ENCODE data around the gene PITPNM3.
"Not testable (repeated sequence)": the region's sequence is repeated elsewhere in the genome, so short reads cannot be mapped to it uniquely, and the experiment has no call there.

The PITPNM3 gene

GRCh38 chr17:6556121-6557039, at the start of gene PITPNM3:
TSS of gene PITPNM3 (minus strand) at chr17:6556555. CDS start at chr17:6556406, 149 bp downstream.
- DNase-seq (ENCODE audit: low read depth in 2 of 2) = no peak

- DNase-seq (ENCODE audit: low read depth in 2 of 2) = no peak
These were observed 48.8 kb upstream of the PITPNM3 start for GRCh38 chr17:6605142-6605541.

- DNase-seq (ENCODE audit: low read depth in 2 of 2) = no peak
These were observed 47.5 kb upstream of the PITPNM3 start for GRCh38 chr17:6603744-6604325.

- no peak for DNase-seq (ENCODE audit: low read depth in 2 of 2)
These were observed 45.8 kb upstream of the PITPNM3 start for GRCh38 chr17:6602141-6602540.

GRCh38 chr17:6599364-6599763, 43.0 kb upstream of the PITPNM3 start:
- no peak for DNase-seq (ENCODE audit: low read depth in 2 of 2)

- DNase-seq (ENCODE audit: low read depth in 2 of 2) = no peak
These were observed 41.4 kb upstream of the PITPNM3 start for GRCh38 chr17:6597727-6598126.

GRCh38 chr17:6596941-6597340, 40.6 kb upstream of the PITPNM3 start:
- no peak for DNase-seq (ENCODE audit: low read depth in 2 of 2)

- no peak for DNase-seq (ENCODE audit: low read depth in 2 of 2)
These were observed 40.2 kb upstream of the PITPNM3 start for GRCh38 chr17:6596511-6596910.

- DNase-seq (ENCODE audit: low read depth in 2 of 2) = no peak
These were observed 39.7 kb upstream of the PITPNM3 start for GRCh38 chr17:6596081-6596480.

GRCh38 chr17:6593371-6593770, 37.0 kb upstream of the PITPNM3 start:
- DNase-seq (ENCODE audit: low read depth in 2 of 2) = not testable (repeated sequence)

- no peak for DNase-seq (ENCODE audit: low read depth in 2 of 2)
These were observed 35.8 kb upstream of the PITPNM3 start for GRCh38 chr17:6592173-6592572.

- no peak for DNase-seq (ENCODE audit: low read depth in 2 of 2)
These were observed 35.3 kb upstream of the PITPNM3 start for GRCh38 chr17:6591599-6592158.

GRCh38 chr17:6589266-6589946, 33.1 kb upstream of the PITPNM3 start:
- no peak for DNase-seq (ENCODE audit: low read depth in 2 of 2)

- DNase-seq (ENCODE audit: low read depth in 2 of 2) = no peak
These were observed 31.8 kb upstream of the PITPNM3 start for GRCh38 chr17:6588165-6588564.

- DNase-seq (ENCODE audit: low read depth in 2 of 2) = no peak
These were observed 31.0 kb upstream of the PITPNM3 start for GRCh38 chr17:6587310-6587709.

GRCh38 chr17:6583411-6583810, 27.1 kb upstream of the PITPNM3 start:
- DNase-seq (ENCODE audit: low read depth in 2 of 2) = no peak

GRCh38 chr17:6580625-6581024, 24.3 kb upstream of the PITPNM3 start:
- no peak for DNase-seq (ENCODE audit: low read depth in 2 of 2)

- DNase-seq (ENCODE audit: low read depth in 2 of 2) = no peak
These were observed 22.1 kb upstream of the PITPNM3 start for GRCh38 chr17:6578491-6578890.

GRCh38 chr17:6577686-6578263, 21.4 kb upstream of the PITPNM3 start:
- DNase-seq (ENCODE audit: low read depth in 2 of 2) = no peak

- no peak for DNase-seq (ENCODE audit: low read depth in 2 of 2)
These were observed 19.9 kb upstream of the PITPNM3 start for GRCh38 chr17:6576038-6576785.

GRCh38 chr17:6575596-6575988, 19.2 kb upstream of the PITPNM3 start:
- DNase-seq (ENCODE audit: low read depth in 2 of 2) = no peak

Measured in stimulated activated CD8-positive, alpha-beta memory T cell treated with anti-CD3 and anti-CD28 coated beads, Interleukin-15, amount 100 ng/mL, for 48 hours (primary cell).